A549 (cell line): ENCODE results near the gene HYAL3. TPM values are rescaled to one million over a fixed set of nuclear protein-coding genes. Genes with fewer than 3 reads are reported as not detected.

ENCODE experiments used
- ATAC-seq, 2 experiments: fragments of 200-7000 bp in 1 of 2; fragments of >200 bp in 1 of 2; cut with Nextera tagmentation in 1 of 2; cut with Tn5 transposase in 1 of 2; 3 replicates each; pipeline versions ENCODE4 v1.8.0 to v1.9.1; 2018 to 2020; ENCODE audit warnings: mild to moderate bottlenecking in 1 of 2, moderate library complexity in 1 of 2
- CTCF ChIA-PET: fragments of 300-600 bp; sonication (Branson Sonifier 250); formaldehyde crosslinking; extraction: SDS; loops from one replicate; lab custom pipeline; 2021; ENCODE audit warnings: antibody characterized with exemption, inconsistent platforms; lab: Yijun Ruan, JAX
- POLR2A ChIA-PET: fragments of 350-600 bp; formaldehyde crosslinking; extraction: SDS; loops from one replicate; lab custom pipeline; 2021; ENCODE audit warnings: antibody characterized with exemption, inconsistent platforms; lab: Yijun Ruan, JAX
- DNase-seq, 2 experiments: peaks; one replicate each; pipeline versions ENCODE4 v3.0.0 to v3.0.0-alpha.2; 2011 to 2016; ENCODE audit warnings: low read depth in 1 of 2, low spot score in 1 of 2
- FAIRE-seq: peaks from 2 replicates; lab custom pipeline; 2011; peaks lifted over from hg19 to GRCh38; lab: Jason Lieb, UNC
- H3K27ac ChIP-seq, 2 experiments: fragments of >200 bp; sonication (Bioruptor Twin); formaldehyde crosslinking; 3 replicates each; pipeline ENCODE4 v1.5.1; 2016 to 2017
- H3K4me1 ChIP-seq: fragments of >200 bp; sonication (Bioruptor Twin); formaldehyde crosslinking; 3 replicates; pipeline ENCODE4 v1.6.1; 2016
- H3K4me2 ChIP-seq: fragments of >200 bp; sonication (Bioruptor Twin); formaldehyde crosslinking; 3 replicates; pipeline ENCODE4 v1.6.1; 2016
- H3K4me3 ChIP-seq: fragments of >200 bp; sonication (Bioruptor Twin); formaldehyde crosslinking; 3 replicates; pipeline ENCODE4 v1.5.1; 2016
- H3K9me3 ChIP-seq: fragments of >200 bp; sonication (Bioruptor Twin); formaldehyde crosslinking; 3 replicates; pipeline ENCODE4 v1.6.1; 2016
- BHLHE40 ChIP-seq: IDR thresholded peaks from 2 replicates; pipeline ENCODE4 v1.6.1; 2012; ENCODE audit warnings: low read depth, low read length, inconsistent platforms
- CHD2 ChIP-seq: fragments of 150-350 bp; IDR thresholded peaks from 2 replicates; pipeline ENCODE4 v1.6.1; 2014; ENCODE audit warnings: low read length; ENCODE audit not compliant: partially characterized antibody
- EP300 ChIP-seq, 2 experiments: fragments of >200 bp; sonication (Bioruptor Twin); formaldehyde crosslinking; IDR thresholded peaks; 2 replicates in 1 of 2; 3 replicates in 1 of 2; pipeline ENCODE4 v1.6.1; 2016 to 2017
- FOSB ChIP-seq: fragments of 250-450 bp; sonication (Bioruptor Pico); IDR thresholded peaks from 2 replicates; pipeline ENCODE4 v1.5.0; 2020; ENCODE audit warnings: mild to moderate bottlenecking, moderate library complexity
- FOSL2 ChIP-seq, 2 experiments: fragments of 450-650 bp in 1 of 2; fragments of >200 bp in 1 of 2; sonication (Bioruptor Twin) in 1 of 2; formaldehyde crosslinking; IDR thresholded peaks; 2 replicates each; pipeline versions ENCODE4 v1.5.0 to v1.6.1; 2016 to 2020; ENCODE audit warnings: mild to moderate bottlenecking in 1 of 2, moderate library complexity in 1 of 2
- FOXS1 ChIP-seq: fragments of 250-450 bp; sonication (Bioruptor Pico); IDR thresholded peaks from 2 replicates; pipeline ENCODE4 v1.5.0; 2020; ENCODE audit warnings: mild to moderate bottlenecking, moderate library complexity
- HDAC2 ChIP-seq: fragments of 200-600 bp; sonication (generic); IDR thresholded peaks from 2 replicates; pipeline ENCODE4 v1.6.1; 2016
- HOXB5 ChIP-seq: fragments of 250-450 bp; sonication (Bioruptor Pico); IDR thresholded peaks from 2 replicates; pipeline ENCODE4 v1.5.0; 2020; ENCODE audit warnings: mild to moderate bottlenecking, moderate library complexity
- KDM1A ChIP-seq: fragments of 200-600 bp; sonication (generic); IDR thresholded peaks from 2 replicates; pipeline ENCODE4 v1.6.1; 2016; ENCODE audit warnings: low read depth, mild to moderate bottlenecking
- MAFK ChIP-seq: fragments of 450-650 bp; IDR thresholded peaks from 2 replicates; pipeline ENCODE4 v1.6.1; 2014; ENCODE audit not compliant: partially characterized antibody
- MAZ ChIP-seq: fragments of 150-350 bp; IDR thresholded peaks from 2 replicates; pipeline ENCODE4 v1.6.1; 2014; ENCODE audit warnings: antibody characterized with exemption, low read depth, low read length, borderline replicate concordance
- NR3C1 ChIP-seq: fragments of >200 bp; sonication (Bioruptor Twin); formaldehyde crosslinking; IDR thresholded peaks from 3 replicates; pipeline ENCODE4 v1.6.1; 2017
- PHF8 ChIP-seq: fragments of 200-600 bp; sonication (generic); IDR thresholded peaks from 2 replicates; pipeline ENCODE4 v1.6.1; 2016; ENCODE audit warnings: low read depth, mild to moderate bottlenecking, antibody characterized with exemption, moderate library complexity, borderline replicate concordance
- POLR2A ChIP-seq: IDR thresholded peaks from 2 replicates; pipeline ENCODE4 v1.6.1; 2012; ENCODE audit warnings: mild to moderate bottlenecking, low read length
- RAD21 ChIP-seq, 2 experiments: fragments of >200 bp in 1 of 2; sonication (Bioruptor Twin) in 1 of 2; formaldehyde crosslinking in 1 of 2; IDR thresholded peaks in 1 of 2; conservative IDR thresholded peaks in 1 of 2; 2 replicates in 1 of 2; 3 replicates in 1 of 2; pipeline ENCODE4 v1.6.1; 2012 to 2018; ENCODE audit warnings: inconsistent platforms in 1 of 2
- RFX5 ChIP-seq: fragments of 450-650 bp; IDR thresholded peaks from 2 replicates; pipeline ENCODE4 v1.7.1; 2014; ENCODE audit warnings: antibody characterized with exemption, mild to moderate bottlenecking, moderate library complexity
- RNF2 ChIP-seq: fragments of 200-600 bp; sonication (generic); IDR thresholded peaks from 2 replicates; pipeline ENCODE4 v1.6.1; 2016; ENCODE audit warnings: low read depth, mild to moderate bottlenecking, antibody characterized with exemption, moderate library complexity, borderline replicate concordance
- SREBF2 ChIP-seq: fragments of 450-650 bp; IDR thresholded peaks from 2 replicates; pipeline ENCODE4 v1.6.1; 2014; ENCODE audit warnings: mild to moderate bottlenecking, moderate library complexity
- ZSCAN20 ChIP-seq: fragments of 250-450 bp; sonication (Bioruptor Pico); IDR thresholded peaks from 2 replicates; pipeline ENCODE4 v1.8.0; 2022; ENCODE audit warnings: mild to moderate bottlenecking, moderate library complexity
- WGBS: methylation state at CpG from one replicate; pipeline ENCODE4 v1.1.6; 2017; ENCODE audit errors: missing lambda C conversion rate; 5-methylcytosine and 5-hydroxymethylcytosine counted together
- polyA plus RNA-seq, 4 experiments: library from polyadenylated mRNA; depleted of rRNA in 3 of 4; stranded (reverse); fragments of >200 nt; fragmentation: RNase III in 1 of 4; extraction: RNeasy Plus Mini Kit Qiagen cat#74134 plus additional on column Dnase treatment in 1 of 4; gene quantifications; 2 replicates in 3 of 4; 3 replicates in 1 of 4; pipeline ENCODE4 v1.2.3, GENCODE V29; 2011 to 2017
- TF ChIP-seq, protein P1 (sequence below): fragments of 450-650 bp; IDR thresholded peaks from 2 replicates; pipeline ENCODE4 v1.6.1; 2014; ENCODE audit warnings: antibody characterized with exemption
- TF ChIP-seq, protein P2 (sequence below): fragments of >200 bp; sonication (Bioruptor Twin); formaldehyde crosslinking; IDR thresholded peaks from 3 replicates; pipeline ENCODE4 v1.5.1; 2016
- TF ChIP-seq, protein P3 (sequence below): fragments of >200 bp; sonication (Bioruptor Twin); formaldehyde crosslinking; IDR thresholded peaks from 3 replicates; pipeline ENCODE4 v1.6.1; 2016

HYAL3 gene
- polyA plus RNA-seq, 2 of the 4 experiments (the other 2 are of a cell fraction), result 3.0 to 5.0 TPM

DNA sequence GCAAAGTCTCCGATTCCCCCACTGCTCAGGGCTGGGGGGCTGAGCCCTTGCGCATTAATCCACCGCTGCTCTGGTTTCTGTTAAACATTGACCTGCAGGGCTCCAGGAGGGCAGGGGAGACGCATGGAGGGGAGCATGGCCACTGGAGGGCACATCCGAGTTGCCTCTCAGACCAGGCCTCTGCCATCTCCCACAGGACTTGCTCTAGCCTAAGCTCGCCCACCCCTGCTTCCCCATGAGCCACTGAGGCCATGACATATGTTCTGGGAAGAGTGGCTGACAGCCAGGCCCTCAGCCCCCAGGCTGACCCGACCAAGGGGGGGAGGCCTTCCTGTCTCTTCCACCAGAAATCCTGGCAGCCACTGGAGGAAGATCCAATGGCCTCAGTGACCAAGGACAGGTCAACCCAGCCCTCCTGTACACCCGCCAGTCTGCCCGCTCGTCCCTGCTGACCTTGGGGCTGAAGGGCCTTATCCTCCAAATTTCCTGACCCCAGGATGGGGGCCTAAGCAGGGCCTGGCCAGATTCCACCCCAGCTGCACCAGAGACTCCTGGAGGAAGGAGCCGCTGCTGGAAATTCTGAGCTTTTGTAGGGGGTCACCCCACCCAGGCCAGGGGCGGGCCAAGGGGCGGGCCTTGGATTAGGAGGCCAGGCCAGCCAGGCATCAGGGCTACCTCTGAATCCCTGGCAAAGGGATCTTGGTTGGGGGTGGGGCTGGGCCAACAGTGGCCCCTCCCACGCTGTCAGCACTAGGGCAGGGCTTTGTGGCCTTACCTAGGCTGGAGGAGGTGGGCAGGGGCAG is 4.0 kb upstream of the HYAL3 start, which contains the start of gene HYAL1:
Gene HYAL1 (minus strand): TSS at position 562 of the 803 bp plus-strand sequence. CDS start 618 bp downstream, outside the sequence.
- Histone ChIP-seq H3K9me3 (no peaks in the 10 kb centered on the region), H3K4me3 (no peak within 1 kb of the TSS), H3K4me2 (peak within 1 kb of the TSS; percentile 19; the same call in 1 of the 3 replicates), H3K4me1 (peaks cover 23% of the 10 kb centered on the region), H3K27ac (peak within 1 kb of the TSS in 1 of 2 experiments; percentile 69; a peak in 3 of 6 replicates)
- DNase-seq (peak in 1 of 2 experiments; percentile 50), ATAC-seq (peak in 1 of 2 experiments; percentile 15; a peak in 2 of 6 replicates), FAIRE-seq (no peak)
- WGBS, result 41% methylated on average over 6 of the region's 14 CpGs
- ChIA-PET POLR2A (no interaction called here), CTCF (interaction anchor here (2.0 to 2.7 kb wide), 2 partner anchors 16 to 21 kb away, joined by 7 to 14 read pairs; no protein-coding TSS in a partner anchor)
- TF ChIP-seq RAD21 (conservative IDR thresholded peaks at IDR 0.05 in 1 of 2, IDR thresholded peaks at IDR 0.05 in 1 of 2) (peak in 1 of 2 experiments; percentile 25; a peak in 2 of 5 replicates), RFX5 (no peak), POLR2A (no peak)

DNA sequence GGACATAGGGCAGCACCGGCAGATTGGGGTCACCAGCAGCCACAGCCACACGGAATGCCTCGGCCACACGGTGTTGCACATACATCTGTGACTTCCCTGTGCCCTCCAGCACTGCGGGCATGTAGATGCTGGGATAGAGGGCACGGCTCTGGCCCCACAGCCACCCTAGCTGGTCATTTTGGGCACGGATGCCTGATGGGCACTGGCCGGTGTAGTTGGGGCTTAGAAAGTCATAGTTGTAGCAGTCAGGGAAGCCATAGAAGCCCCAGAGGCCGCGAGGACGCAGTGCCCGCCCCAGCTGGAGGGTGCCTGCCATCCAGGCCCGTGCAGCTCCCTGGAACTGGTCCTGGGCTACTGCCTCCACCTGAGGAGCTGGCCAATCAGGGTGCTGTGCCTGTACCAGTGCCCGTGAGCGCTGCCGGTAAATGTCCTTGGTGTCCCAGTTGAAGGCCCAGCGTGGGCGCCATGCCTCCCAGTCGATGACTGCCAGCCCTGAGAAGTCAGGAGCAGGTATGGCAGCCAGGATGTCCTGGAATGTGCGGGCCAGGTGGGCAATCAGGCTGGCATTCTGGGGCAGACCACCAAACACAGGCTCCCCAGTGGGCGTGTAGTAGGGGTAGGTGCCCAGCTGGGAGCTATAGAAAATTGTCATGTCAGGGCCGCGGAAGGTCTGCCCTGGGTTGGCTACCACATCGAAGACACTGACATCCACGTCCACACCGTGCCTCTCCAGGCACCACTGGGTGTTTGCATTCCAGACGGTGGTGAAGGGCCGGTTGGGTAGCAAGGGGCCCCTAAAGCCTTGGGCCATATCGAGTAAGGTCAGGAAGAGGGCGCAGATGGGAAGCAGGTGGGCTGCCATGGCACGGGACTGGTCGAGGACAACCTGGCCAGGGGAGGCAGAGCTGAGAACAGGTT is 3.1 kb upstream of the HYAL3 start:
- POLR2A ChIA-PET, result no interaction called here
- TF ChIP-seq NR3C1 (no peak), FOSB (CRISPR knock-in tag) (no peak), MAZ (no peak), PHF8 (no peak), CHD2 (no peak), FOSL2 (IDR thresholded peaks at IDR 0.05) (no peak), FOSL2 (CRISPR knock-in tag; IDR thresholded peaks at IDR 0.05) (no peak), HOXB5 (CRISPR knock-in tag) (no peak), FOXS1 (no peak), HDAC2 (no peak), ZSCAN20 (CRISPR knock-in tag) (no peak), KDM1A (no peak), SREBF2 (no peak), RNF2 (no peak), BHLHE40 (no peak), MAFK (no peak), EP300 (IDR thresholded peaks at IDR 0.05) (no peak), RFX5 (no peak)
- TF ChIP-seq, protein P1, sequence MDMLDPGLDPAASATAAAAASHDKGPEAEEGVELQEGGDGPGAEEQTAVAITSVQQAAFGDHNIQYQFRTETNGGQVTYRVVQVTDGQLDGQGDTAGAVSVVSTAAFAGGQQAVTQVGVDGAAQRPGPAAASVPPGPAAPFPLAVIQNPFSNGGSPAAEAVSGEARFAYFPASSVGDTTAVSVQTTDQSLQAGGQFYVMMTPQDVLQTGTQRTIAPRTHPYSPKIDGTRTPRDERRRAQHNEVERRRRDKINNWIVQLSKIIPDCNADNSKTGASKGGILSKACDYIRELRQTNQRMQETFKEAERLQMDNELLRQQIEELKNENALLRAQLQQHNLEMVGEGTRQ, result no peak
- TF ChIP-seq, protein P2, sequence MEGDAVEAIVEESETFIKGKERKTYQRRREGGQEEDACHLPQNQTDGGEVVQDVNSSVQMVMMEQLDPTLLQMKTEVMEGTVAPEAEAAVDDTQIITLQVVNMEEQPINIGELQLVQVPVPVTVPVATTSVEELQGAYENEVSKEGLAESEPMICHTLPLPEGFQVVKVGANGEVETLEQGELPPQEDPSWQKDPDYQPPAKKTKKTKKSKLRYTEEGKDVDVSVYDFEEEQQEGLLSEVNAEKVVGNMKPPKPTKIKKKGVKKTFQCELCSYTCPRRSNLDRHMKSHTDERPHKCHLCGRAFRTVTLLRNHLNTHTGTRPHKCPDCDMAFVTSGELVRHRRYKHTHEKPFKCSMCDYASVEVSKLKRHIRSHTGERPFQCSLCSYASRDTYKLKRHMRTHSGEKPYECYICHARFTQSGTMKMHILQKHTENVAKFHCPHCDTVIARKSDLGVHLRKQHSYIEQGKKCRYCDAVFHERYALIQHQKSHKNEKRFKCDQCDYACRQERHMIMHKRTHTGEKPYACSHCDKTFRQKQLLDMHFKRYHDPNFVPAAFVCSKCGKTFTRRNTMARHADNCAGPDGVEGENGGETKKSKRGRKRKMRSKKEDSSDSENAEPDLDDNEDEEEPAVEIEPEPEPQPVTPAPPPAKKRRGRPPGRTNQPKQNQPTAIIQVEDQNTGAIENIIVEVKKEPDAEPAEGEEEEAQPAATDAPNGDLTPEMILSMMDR, result no peak
- TF ChIP-seq, protein P3, sequence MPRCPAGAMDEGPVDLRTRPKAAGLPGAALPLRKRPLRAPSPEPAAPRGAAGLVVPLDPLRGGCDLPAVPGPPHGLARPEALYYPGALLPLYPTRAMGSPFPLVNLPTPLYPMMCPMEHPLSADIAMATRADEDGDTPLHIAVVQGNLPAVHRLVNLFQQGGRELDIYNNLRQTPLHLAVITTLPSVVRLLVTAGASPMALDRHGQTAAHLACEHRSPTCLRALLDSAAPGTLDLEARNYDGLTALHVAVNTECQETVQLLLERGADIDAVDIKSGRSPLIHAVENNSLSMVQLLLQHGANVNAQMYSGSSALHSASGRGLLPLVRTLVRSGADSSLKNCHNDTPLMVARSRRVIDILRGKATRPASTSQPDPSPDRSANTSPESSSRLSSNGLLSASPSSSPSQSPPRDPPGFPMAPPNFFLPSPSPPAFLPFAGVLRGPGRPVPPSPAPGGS, result no peak
- TF ChIP-seq, all 56 proteins: peak for 0
- Histone ChIP-seq H3K9me3 (no peaks in the 10 kb centered on the region), H3K4me2 (no peak overlapping the region), H3K4me1 (peaks cover 26% of the 10 kb centered on the region), H3K4me3 (no peak overlapping the region), H3K27ac (no peak overlapping the region)
- FAIRE-seq (no peak), ATAC-seq (no peak), DNase-seq (no peak)
- WGBS, result 94% methylated on average over 17 of the region's 32 CpGs
- CTCF ChIA-PET, result interaction anchor here (1.3 to 2.7 kb wide), 4 partner anchors 10 to 22 kb away, joined by 3 to 14 read pairs (median 6); partner anchors contain the start of genes HYAL2 and IFRD2
